ENCODE data around the gene GPBP1.

The GPBP1 gene

GRCh38 chr5:57302164-57302563 lies 128.3 kb downstream of the GPBP1 start:
- Histone ChIP-seq H3K9me3 (ENCODE audit: control insufficient read depth, low read length) (no peaks in the 10 kb centered on the region), H3K79me2 (no peaks in the 10 kb centered on the region), H3K4me2 (ENCODE audit: low read length) (no peak overlapping the region), H3K9ac (no peak overlapping the region), H3K27ac (no peak overlapping the region), H3K4me3 (ENCODE audit: low read depth, low read length) (no peak overlapping the region), H3K4me1 (no peaks in the 10 kb centered on the region), H2AFZ (no peak overlapping the region), H3K36me3 (ENCODE audit: control insufficient read depth, insufficient read depth, low read length) (no peaks in the 10 kb centered on the region), H3K27me3 (ENCODE audit: control insufficient read depth, insufficient read depth, low read length) (no peaks in the 10 kb centered on the region)
- TF ChIP-seq CTCF (IDR thresholded peaks at IDR 0.05), result no peak

GRCh38 chr5:57302643-57303042 lies 128.8 kb downstream of the GPBP1 start:
- Histone ChIP-seq H2AFZ (no peak overlapping the region), H3K9me3 (ENCODE audit: control insufficient read depth, low read length) (no peaks in the 10 kb centered on the region), H3K4me1 (no peaks in the 10 kb centered on the region), H3K27ac (no peak overlapping the region), H3K36me3 (ENCODE audit: control insufficient read depth, insufficient read depth, low read length) (no peaks in the 10 kb centered on the region), H3K79me2 (no peaks in the 10 kb centered on the region), H3K27me3 (ENCODE audit: control insufficient read depth, insufficient read depth, low read length) (no peaks in the 10 kb centered on the region), H3K4me3 (ENCODE audit: low read depth, low read length) (no peak overlapping the region), H3K4me2 (ENCODE audit: low read length) (no peak overlapping the region), H3K9ac (no peak overlapping the region)
- no peak for TF ChIP-seq CTCF (IDR thresholded peaks at IDR 0.05)

- Histone ChIP-seq H3K9me3 (ENCODE audit: control insufficient read depth, low read length) (no peaks in the 10 kb centered on the region), H3K4me2 (ENCODE audit: low read length) (no peak overlapping the region), H3K9ac (no peak overlapping the region), H2AFZ (no peak overlapping the region), H3K79me2 (no peaks in the 10 kb centered on the region), H3K27me3 (ENCODE audit: control insufficient read depth, insufficient read depth, low read length) (no peaks in the 10 kb centered on the region), H3K27ac (no peak overlapping the region), H3K4me3 (ENCODE audit: low read depth, low read length) (no peak overlapping the region), H3K36me3 (ENCODE audit: control insufficient read depth, insufficient read depth, low read length) (no peaks in the 10 kb centered on the region), H3K4me1 (no peaks in the 10 kb centered on the region)
- TF ChIP-seq CTCF (IDR thresholded peaks at IDR 0.05), result no peak
These were observed 130.1 kb downstream of the GPBP1 start for GRCh38 chr5:57303985-57304384.

- Histone ChIP-seq H3K9me3 (ENCODE audit: control insufficient read depth, low read length) (no peaks in the 10 kb centered on the region), H3K4me2 (ENCODE audit: low read length) (no peak overlapping the region), H3K4me1 (no peaks in the 10 kb centered on the region), H3K4me3 (ENCODE audit: low read depth, low read length) (no peak overlapping the region), H3K36me3 (ENCODE audit: control insufficient read depth, insufficient read depth, low read length) (no peaks in the 10 kb centered on the region), H3K27ac (no peak overlapping the region), H3K9ac (no peak overlapping the region), H2AFZ (no peak overlapping the region), H3K27me3 (ENCODE audit: control insufficient read depth, insufficient read depth, low read length) (no peaks in the 10 kb centered on the region), H3K79me2 (no peaks in the 10 kb centered on the region)
- TF ChIP-seq CTCF (IDR thresholded peaks at IDR 0.05), result no peak
These were observed 131.1 kb downstream of the GPBP1 start for GRCh38 chr5:57304931-57305330.

GRCh38 chr5:57306359-57306758 lies 132.5 kb downstream of the GPBP1 start:
- TF ChIP-seq CTCF (IDR thresholded peaks at IDR 0.05), result no peak
- Histone ChIP-seq H3K4me2 (ENCODE audit: low read length) (no peak overlapping the region), H3K4me3 (ENCODE audit: low read depth, low read length) (no peak overlapping the region), H3K36me3 (ENCODE audit: control insufficient read depth, insufficient read depth, low read length) (no peaks in the 10 kb centered on the region), H3K9me3 (ENCODE audit: control insufficient read depth, low read length) (no peaks in the 10 kb centered on the region), H3K27me3 (ENCODE audit: control insufficient read depth, insufficient read depth, low read length) (no peaks in the 10 kb centered on the region), H2AFZ (no peak overlapping the region), H3K4me1 (no peaks in the 10 kb centered on the region), H3K27ac (no peak overlapping the region), H3K9ac (no peak overlapping the region), H3K79me2 (no peaks in the 10 kb centered on the region)

Measured in parathyroid adenoma (tissue), 2 donors.